K562 (cell line): ENCODE measurements around the gene SLC35B1. TPM values are rescaled to one million over a fixed set of nuclear protein-coding genes. Genes with fewer than 3 reads are reported as not detected.

Source experiments
- ATAC-seq: fragments of 200-7000 bp; cut with Tn5 transposase; 3 replicates; pipeline ENCODE4 v1.9.1; 2020; ENCODE audit warnings: moderate library complexity
- BruUV-seq: library from RNA; stranded (reverse); fragments of 400-500 nt; replicated peaks from 2 replicates; lab custom pipeline; 2021; lab: Mats Ljungman, UMichigan
- CTCF ChIA-PET: fragments of 300-600 bp; formaldehyde crosslinking; extraction: SDS; loops from one replicate; lab custom pipeline; 2021; ENCODE audit warnings: low intra/inter-chr PET ratio; lab: Yijun Ruan, JAX
- POLR2A ChIA-PET: fragments of 300-600, 350-650 bp; sonication (Branson Sonifier 250); formaldehyde crosslinking; extraction: SDS; loops from one replicate; lab custom pipeline; 2021; ENCODE audit warnings: antibody characterized with exemption, inconsistent platforms; lab: Yijun Ruan, JAX
- DNase-seq, 4 experiments: peaks; one replicate each; pipeline versions ENCODE4 v3.0.0 to v3.0.0-alpha.2; 2011 to 2018; ENCODE audit warnings: low spot score in 3 of 4, mixed read lengths in 3 of 4; ENCODE audit errors: extremely low read depth in 1 of 4
- FAIRE-seq: peaks from 2 replicates; lab custom pipeline; 2011; peaks lifted over from hg19 to GRCh38; lab: Jason Lieb, UNC
- H2AFZ ChIP-seq: 2 replicates; pipeline ENCODE4 v1.6.0; 2011; ENCODE audit warnings: low read depth, low read length, control low read depth, inconsistent platforms
- H3K27ac ChIP-seq: fragments of 200-600 bp; 3 replicates; pipeline ENCODE4 v1.8.0; 2011; ENCODE audit warnings: low read depth, mild to moderate bottlenecking, control low read depth, inconsistent platforms, low read length, moderate library complexity, mixed read lengths; ENCODE audit errors: extremely low read depth
- H3K27me3 ChIP-seq, 2 experiments: fragments of 300-600 bp in 1 of 2; 2 replicates in 1 of 2; 3 replicates in 1 of 2; pipeline versions ENCODE4 v1.6.0 to v1.8.0; 2011; ENCODE audit warnings: inconsistent platforms in 2 of 2, low read length in 2 of 2, mild to moderate bottlenecking in 1 of 2, mixed read lengths in 1 of 2, moderate library complexity in 1 of 2; ENCODE audit not compliant: control insufficient read depth in 2 of 2, insufficient read depth in 2 of 2
- H3K36me3 ChIP-seq: fragments of 300-600 bp; 3 replicates; pipeline ENCODE4 v1.8.0; 2011; ENCODE audit warnings: mild to moderate bottlenecking, low read length, inconsistent platforms; ENCODE audit not compliant: control insufficient read depth, insufficient read depth
- H3K4me1 ChIP-seq, 2 experiments: fragments of 200-600 bp in 1 of 2; replicated peaks in 1 of 2; 2 replicates in 1 of 2; 3 replicates in 1 of 2; pipeline versions ENCODE4 v1.5.1 to v1.8.0; 2011; ENCODE audit warnings: inconsistent platforms in 2 of 2, low read length in 2 of 2, mild to moderate bottlenecking in 1 of 2, mixed read lengths in 1 of 2, moderate library complexity in 1 of 2; ENCODE audit not compliant: control insufficient read depth in 2 of 2, insufficient read depth in 2 of 2
- H3K4me2 ChIP-seq: 2 replicates; pipeline ENCODE4 v1.6.1; 2011; ENCODE audit warnings: low read length, control low read depth, inconsistent platforms, mixed read lengths; ENCODE audit not compliant: insufficient read depth
- H3K4me3 ChIP-seq: fragments of 200-600 bp; sonication (generic), shearing (Covaris generic); 2 replicates; pipeline ENCODE4 v1.5.1; 2016; ENCODE audit warnings: control low read depth, inconsistent platforms
- H3K79me2 ChIP-seq: fragments of 200-600 bp; 3 replicates; pipeline ENCODE4 v1.8.0; 2011; ENCODE audit warnings: low read length, inconsistent platforms; ENCODE audit not compliant: control insufficient read depth, insufficient read depth
- H3K9ac ChIP-seq, 2 experiments: 2 replicates each; pipeline versions ENCODE4 v1.6.0 to v1.6.1; 2011; ENCODE audit warnings: low read depth in 2 of 2, low read length in 2 of 2, control low read depth in 1 of 2, inconsistent platforms in 1 of 2, mild to moderate bottlenecking in 1 of 2, mixed read lengths in 1 of 2; ENCODE audit not compliant: insufficient read depth in 1 of 2
- H3K9me1 ChIP-seq: one replicate; pipeline ENCODE4 v1.6.0; 2011; ENCODE audit warnings: inconsistent platforms, mild to moderate bottlenecking, low read length, moderate library complexity; ENCODE audit not compliant: control insufficient read depth, insufficient read depth
- H3K9me3 ChIP-seq: replicated peaks from 2 replicates; pipeline ENCODE4 v1.5.1; 2011; ENCODE audit warnings: low read depth, low read length, inconsistent platforms; ENCODE audit not compliant: control insufficient read depth, insufficient read depth
- H4K20me1 ChIP-seq: replicated peaks from 2 replicates; pipeline ENCODE4 v1.6.1; 2011; ENCODE audit warnings: low read length, inconsistent platforms, mixed read lengths; ENCODE audit not compliant: control insufficient read depth, insufficient read depth
- ADNP ChIP-seq: fragments of 200-800 bp; sonication (Bioruptor generic); IDR thresholded peaks from 2 replicates; pipeline ENCODE4 v1.6.1; 2016; ENCODE audit warnings: missing genetic modification characterization, missing compliant biosample characterization
- CEBPB ChIP-seq: fragments of 450-650 bp; IDR thresholded peaks from 2 replicates; pipeline ENCODE4 v1.6.1; 2016; ENCODE audit warnings: missing genetic modification characterization, missing compliant biosample characterization
- DIDO1 ChIP-seq: fragments of 450-650 bp; IDR thresholded peaks from 2 replicates; pipeline ENCODE4 v1.6.1; 2016; ENCODE audit warnings: low read depth, missing biosample characterization, missing genetic modification characterization
- GABPA ChIP-seq: fragments of 200-800 bp; sonication (Bioruptor generic); conservative IDR thresholded peaks from 2 replicates; pipeline ENCODE4 v1.6.1; 2016; ENCODE audit warnings: low read depth, missing genetic modification characterization, missing compliant biosample characterization
- L3MBTL2 ChIP-seq: fragments of 450-650 bp; IDR thresholded peaks from 2 replicates; pipeline ENCODE4 v1.6.1; 2016; ENCODE audit warnings: mild to moderate bottlenecking, moderate library complexity
- SPI1 ChIP-seq: IDR thresholded peaks from 2 replicates; pipeline ENCODE4 v1.6.1; 2011; ENCODE audit warnings: low read depth, low read length, control low read depth, borderline replicate concordance
- ZNF445 ChIP-seq: fragments of 250-450 bp; sonication (Bioruptor Pico); IDR thresholded peaks from 2 replicates; pipeline ENCODE4 v1.4.0; 2020; ENCODE audit warnings: low read depth, mild to moderate bottlenecking, moderate library complexity
- ZNF766 ChIP-seq: fragments of 200-800 bp; sonication (Bioruptor generic); conservative IDR thresholded peaks from 2 replicates; pipeline ENCODE4 v1.6.1; 2016; ENCODE audit warnings: missing genetic modification characterization, missing compliant biosample characterization
- WGBS: fragments of 100-300 bp; shearing (Covaris generic); methylation state at CpG from one replicate; pipeline ENCODE4 v1.1.6; 2016; ENCODE audit warnings: low coverage, mixed read lengths; ENCODE audit not compliant: insufficient coverage; ENCODE audit errors: missing lambda C conversion rate; 5-methylcytosine and 5-hydroxymethylcytosine counted together
- in situ Hi-C: fragments of 300-500 bp; cut with MboI; formaldehyde crosslinking; loops from 4 replicates; pipeline ENCODE4 v1.15.0; 2018; ENCODE audit warnings: inconsistent platforms, mixed read lengths
- intact Hi-C: fragments of 100-400 bp; cut with micrococcal nuclease; formaldehyde crosslinking; loops from 2 replicates; pipeline ENCODE4 v1.14.2; 2022
- polyA plus RNA-seq, 8 experiments: library from polyadenylated mRNA; depleted of rRNA in 4 of 8; stranded (reverse) in 5 of 8; unstranded in 3 of 8; fragments of >200 nt; fragmentation: Nextera tagmentation in 2 of 8; fragmentation: Illumina TruSeq in 1 of 8; extraction: Ambion mirVana in 2 of 8; extraction: Trizol in 1 of 8; gene quantifications; 2 replicates each; pipeline versions ENCODE4 v1.2.1 to v1.2.3, GENCODE V29; 2011 to 2014; ENCODE audit warnings: inconsistent platforms in 1 of 8, missing spikeins in 1 of 8
- total RNA-seq, 7 experiments: library from RNA; depleted of rRNA in 6 of 7; stranded (reverse); fragments of >200 nt in 6 of 7; fragmentation: Illumina TruSeq in 2 of 7; extraction: Trizol in 2 of 7; gene quantifications; 2 replicates each; pipeline versions ENCODE4 v1.2.1 to v1.2.3, GENCODE V29; 2011 to 2021; ENCODE audit warnings: low replicate concordance in 1 of 7
- TF ChIP-seq, protein P1 (sequence below): fragments of 250-450 bp; sonication (Bioruptor Pico); IDR thresholded peaks from 2 replicates; pipeline ENCODE4 v1.5.0; 2022; ENCODE audit warnings: mild to moderate bottlenecking
- TF ChIP-seq, protein P2 (sequence below): fragments of 250-450 bp; sonication (Bioruptor Pico); IDR thresholded peaks from 2 replicates; pipeline ENCODE4 v1.8.0; 2022; ENCODE audit warnings: moderate library complexity, mild to moderate bottlenecking, inconsistent platforms

The SLC35B1 gene
- total and polyA plus RNA-seq, 9 of the 15 experiments (the other 6 are each of a cell fraction or from before 2014, with no cell fraction given): 51.4 to 87.9 (median 66.3) TPM

DNA sequence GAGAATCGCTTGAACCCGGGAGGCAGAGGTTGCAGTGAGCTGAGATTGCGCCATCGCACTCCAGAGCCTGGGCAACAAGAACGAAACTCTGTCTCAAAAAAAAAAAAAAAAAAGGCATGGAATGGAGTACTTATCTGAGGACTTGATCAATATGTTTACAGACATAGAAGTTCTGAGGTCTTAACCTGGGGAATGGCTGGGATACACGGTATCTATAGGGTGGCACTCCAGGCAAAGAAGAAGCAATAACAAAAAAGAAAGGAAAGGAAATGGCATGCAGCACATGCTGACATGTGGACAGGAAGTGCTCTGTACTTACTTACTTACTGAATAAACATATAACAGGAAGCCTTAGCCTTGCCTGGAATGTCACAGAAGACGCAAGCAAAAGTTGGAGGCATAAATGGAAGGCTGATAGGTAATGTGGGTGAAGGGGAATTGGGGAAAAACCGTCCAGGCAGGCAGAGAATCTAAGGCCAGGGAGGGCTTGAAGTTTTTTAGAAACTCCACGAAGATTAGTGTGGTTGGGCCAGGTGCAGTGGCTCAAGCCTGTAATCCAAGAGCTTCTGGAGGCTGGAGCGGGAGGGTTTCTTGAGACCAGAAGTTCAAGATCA lies 19.8 kb downstream of the SLC35B1 start (continued):
- TF ChIP-seq ZNF445 (CRISPR knock-in tag) (no peak), ZNF766 (0 out of 2 replicates have a peak, but pooled peaks have one; percentile 29), GABPA (tag) (peak; percentile 49; the same call in 1 of the 2 replicates), CEBPB (tag) (peak; percentile 90), SPI1 (0 out of 2 replicates have a peak, but pooled peaks have one; percentile 1), L3MBTL2 (peak; percentile 77)

DNA sequence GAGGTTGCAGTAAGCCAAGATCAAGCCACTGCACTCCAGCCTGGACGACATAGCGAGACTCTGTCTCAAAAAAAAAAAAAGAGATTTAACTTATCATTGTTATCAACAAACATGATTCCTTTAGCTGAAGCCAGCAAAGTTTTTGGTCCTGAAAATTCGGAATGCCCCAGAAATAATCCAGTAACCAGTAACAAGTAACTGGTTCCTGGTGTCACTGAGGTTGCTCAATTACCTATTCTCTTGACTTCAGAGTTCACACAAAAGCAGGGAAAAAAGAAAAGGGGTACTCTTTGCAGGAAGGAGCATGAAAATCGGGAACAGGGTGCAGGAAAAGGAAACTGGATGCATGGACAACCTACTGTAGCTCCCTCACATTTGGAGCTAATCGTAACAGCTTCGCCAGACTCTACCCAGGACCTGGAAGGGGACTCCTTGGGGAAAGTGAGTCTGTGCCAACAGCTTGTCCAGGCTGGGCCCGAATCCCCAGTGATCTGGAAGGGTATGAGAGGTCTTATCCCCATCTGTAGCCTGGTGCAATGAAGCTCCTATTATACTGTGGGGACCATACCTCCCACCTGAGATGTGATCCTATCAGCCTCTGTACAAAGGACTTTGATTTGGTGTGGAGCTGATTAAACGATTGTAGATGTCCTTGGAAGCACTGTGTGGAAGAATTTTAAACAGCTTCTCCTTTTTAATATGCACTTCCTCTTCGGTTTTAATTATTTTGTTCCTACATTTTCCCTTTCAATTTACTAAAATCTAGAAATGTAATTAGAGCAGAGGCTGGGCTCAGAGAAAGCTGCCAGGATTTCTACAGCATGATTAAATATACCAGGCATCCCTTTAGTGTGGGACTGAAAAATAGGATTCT lies 26.4 kb downstream of the SLC35B1 start:
- in situ Hi-C loops: no loop called here
- peaks cover 6 to 19% of the 10 kb centered on the region in 2 experiments; a peak in 4 of 5 replicates for H3K27me3 ChIP-seq
- DNase-seq: no peak
- no peaks in the 10 kb centered on the region for H3K9me1 ChIP-seq
- H2AFZ ChIP-seq: no peak overlapping the region
- peaks cover 11% of the 10 kb centered on the region for H3K79me2 ChIP-seq
- H3K9me3 ChIP-seq: no peaks in the 10 kb centered on the region
- H3K4me1 ChIP-seq: peaks cover 0 to 4% of the 10 kb centered on the region in 2 experiments; a peak in 4 of 5 replicates
- H3K4me3 ChIP-seq: no peak overlapping the region
- POLR2A ChIA-PET: interaction anchor here (0.5 to 1.5 kb wide), 2 partner anchors 106 to 1039 kb away, joined by 3 to 4 read pairs; no protein-coding TSS in a partner anchor
- no peak overlapping the region for H3K27ac ChIP-seq
- ATAC-seq: no peak
- TF ChIP-seq, protein P1, sequence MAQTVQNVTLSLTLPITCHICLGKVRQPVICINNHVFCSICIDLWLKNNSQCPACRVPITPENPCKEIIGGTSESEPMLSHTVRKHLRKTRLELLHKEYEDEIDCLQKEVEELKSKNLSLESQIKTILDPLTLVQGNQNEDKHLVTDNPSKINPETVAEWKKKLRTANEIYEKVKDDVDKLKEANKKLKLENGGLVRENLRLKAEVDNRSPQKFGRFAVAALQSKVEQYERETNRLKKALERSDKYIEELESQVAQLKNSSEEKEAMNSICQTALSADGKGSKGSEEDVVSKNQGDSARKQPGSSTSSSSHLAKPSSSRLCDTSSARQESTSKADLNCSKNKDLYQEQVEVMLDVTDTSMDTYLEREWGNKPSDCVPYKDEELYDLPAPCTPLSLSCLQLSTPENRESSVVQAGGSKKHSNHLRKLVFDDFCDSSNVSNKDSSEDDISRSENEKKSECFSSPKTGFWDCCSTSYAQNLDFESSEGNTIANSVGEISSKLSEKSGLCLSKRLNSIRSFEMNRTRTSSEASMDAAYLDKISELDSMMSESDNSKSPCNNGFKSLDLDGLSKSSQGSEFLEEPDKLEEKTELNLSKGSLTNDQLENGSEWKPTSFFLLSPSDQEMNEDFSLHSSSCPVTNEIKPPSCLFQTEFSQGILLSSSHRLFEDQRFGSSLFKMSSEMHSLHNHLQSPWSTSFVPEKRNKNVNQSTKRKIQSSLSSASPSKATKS (CRISPR knock-in tag): no peak
- TF ChIP-seq, protein P2, sequence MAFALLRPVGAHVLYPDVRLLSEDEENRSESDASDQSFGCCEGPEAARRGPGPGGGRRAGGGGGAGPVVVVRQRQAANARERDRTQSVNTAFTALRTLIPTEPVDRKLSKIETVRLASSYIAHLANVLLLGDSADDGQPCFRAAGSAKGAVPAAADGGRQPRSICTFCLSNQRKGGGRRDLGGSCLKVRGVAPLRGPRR: no peak
- TF ChIP-seq DIDO1 (tag) (no peak), ADNP (tag) (no peak)
- intact Hi-C loops: loop anchor here (2.0 kb wide), 1 partner anchor 65 kb away; no protein-coding TSS in a partner anchor
- CTCF ChIA-PET: interaction anchor here (0.7 kb wide), 1 partner anchor 366 kb away, joined by 3 read pairs; no protein-coding TSS in a partner anchor
- no TSS peak for BruUV-seq
- WGBS: 24% methylated on average over 9 of the region's 9 CpGs
- FAIRE-seq: no peak
- 0 out of 2 replicates have a peak, but pooled peaks cover 1% of the 10 kb centered on the region for H4K20me1 ChIP-seq
- no peak overlapping the region for H3K9ac ChIP-seq
- no peak overlapping the region for H3K4me2 ChIP-seq
- no peaks in the 10 kb centered on the region for H3K36me3 ChIP-seq
